ENCODE data around the gene TP53I3.
"Not testable (repeated sequence)": the region's sequence is repeated elsewhere in the genome, so short reads cannot be mapped to it uniquely, and the experiment has no call there.

The TP53I3 gene

GRCh38 chr2:24052951-24053350, 31.7 kb downstream of the TP53I3 start:
- no peak for DNase-seq (ENCODE audit: low spot score)

DNA sequence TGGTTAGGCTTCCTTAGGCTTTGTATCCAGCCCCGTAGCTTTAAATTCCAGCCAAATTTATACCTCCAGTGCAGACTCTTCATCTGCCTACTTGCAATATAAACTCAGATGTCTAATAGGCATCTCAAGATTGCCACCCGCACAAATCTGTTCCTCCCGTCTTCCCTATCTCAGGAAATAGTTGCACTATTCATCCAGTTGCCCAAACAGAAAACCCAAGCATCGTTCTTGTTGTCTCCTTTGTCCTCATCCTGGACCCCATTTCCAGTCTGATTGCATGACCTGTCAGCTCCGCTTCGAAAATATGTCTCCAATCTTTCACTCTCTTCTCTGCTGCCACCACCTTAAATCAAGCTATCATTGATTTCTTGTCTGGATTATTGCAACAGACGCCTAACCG, 32.8 kb downstream of the TP53I3 start:
- no peak for DNase-seq (ENCODE audit: low spot score)

DNA sequence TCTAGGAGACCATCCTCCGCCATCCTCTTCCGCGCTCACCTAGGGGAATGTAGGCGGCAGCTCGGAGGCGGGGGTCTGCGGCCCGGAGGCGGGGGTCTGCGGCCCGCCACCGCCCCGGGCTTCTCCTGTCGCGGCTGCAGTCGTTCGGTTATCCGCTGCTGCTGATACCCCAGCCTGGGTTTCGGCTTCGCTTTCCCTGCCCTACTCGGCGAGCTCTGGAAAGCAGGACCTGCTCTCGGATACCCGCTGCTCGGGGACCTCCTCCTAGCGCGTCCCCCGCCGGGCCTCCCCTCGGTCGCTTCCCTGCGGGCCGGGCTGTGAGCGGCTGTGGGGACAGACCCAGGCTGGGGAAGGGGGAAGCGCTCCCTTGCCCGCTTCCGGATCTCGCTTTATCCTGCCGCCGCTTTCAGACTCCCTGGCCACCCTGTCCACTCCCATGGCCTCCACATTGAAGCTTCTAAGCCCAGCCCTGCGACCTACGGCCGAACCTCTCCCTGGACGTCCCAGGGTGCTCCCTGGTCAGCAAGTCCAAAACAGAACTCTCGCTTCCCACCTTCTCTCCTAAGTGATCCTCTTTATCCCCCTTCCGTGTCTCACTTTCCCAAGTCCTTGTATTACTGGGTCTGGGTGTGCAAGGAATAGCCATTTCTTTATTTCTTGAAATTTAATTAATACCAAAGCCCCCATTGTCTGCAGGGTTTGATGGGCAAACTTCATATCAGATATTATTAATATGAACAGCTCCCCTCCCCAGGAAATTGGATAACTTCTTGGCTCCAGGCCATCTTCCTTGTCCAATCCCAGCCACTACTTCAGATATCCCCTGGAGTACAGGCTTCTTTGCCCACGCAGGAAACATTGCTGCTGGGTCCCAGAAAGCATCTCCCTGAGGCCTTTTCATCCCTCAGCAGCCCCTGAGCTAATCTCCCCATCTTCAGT, 34.3 kb downstream of the TP53I3 start:
- no peak for DNase-seq (ENCODE audit: low spot score)

- DNase-seq (ENCODE audit: low spot score): peak; percentile 77
Measured at GRCh38 chr2:24049485-24050021, 35.1 kb downstream of the TP53I3 start, which contains the start of gene FKBP1B. TSS of gene FKBP1B (plus strand) at chr2:24049741. CDS start at chr2:24049850, 109 bp downstream.

DNA sequence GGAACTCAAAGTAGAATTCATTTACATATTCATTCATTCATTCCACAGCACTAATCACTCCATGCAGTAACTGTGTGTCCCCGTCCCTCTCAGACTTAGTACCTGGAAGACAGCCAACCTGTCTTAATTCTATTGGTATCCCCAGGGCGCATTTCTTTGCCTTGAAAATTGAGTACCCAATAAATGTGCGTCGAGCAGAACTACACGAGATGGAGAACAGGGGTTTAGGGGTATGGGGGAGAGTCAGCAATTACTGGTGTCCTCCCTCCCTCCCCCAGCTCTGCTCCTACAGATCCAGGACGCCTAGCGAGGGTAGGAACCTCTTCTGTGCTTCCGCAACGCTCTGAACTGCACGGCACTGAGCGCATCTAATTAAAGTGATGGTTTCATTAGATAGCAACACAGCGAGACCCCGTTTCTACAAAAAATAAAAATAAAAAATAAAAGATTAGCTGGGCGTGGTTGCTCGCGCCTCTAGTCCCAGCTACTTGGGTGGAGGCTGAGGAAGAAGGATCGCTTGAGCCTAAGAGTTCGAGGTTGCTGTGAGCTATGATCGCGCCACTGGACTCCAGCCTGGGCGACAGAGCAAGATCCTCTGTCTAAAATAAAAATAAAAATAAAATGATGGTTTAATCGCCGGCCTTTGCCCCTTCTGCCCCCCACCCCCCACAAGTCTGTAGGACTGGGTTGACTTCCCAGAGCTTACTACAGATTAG, 35.7 kb downstream of the TP53I3 start:
- DNase-seq (ENCODE audit: low spot score): no peak

DNA sequence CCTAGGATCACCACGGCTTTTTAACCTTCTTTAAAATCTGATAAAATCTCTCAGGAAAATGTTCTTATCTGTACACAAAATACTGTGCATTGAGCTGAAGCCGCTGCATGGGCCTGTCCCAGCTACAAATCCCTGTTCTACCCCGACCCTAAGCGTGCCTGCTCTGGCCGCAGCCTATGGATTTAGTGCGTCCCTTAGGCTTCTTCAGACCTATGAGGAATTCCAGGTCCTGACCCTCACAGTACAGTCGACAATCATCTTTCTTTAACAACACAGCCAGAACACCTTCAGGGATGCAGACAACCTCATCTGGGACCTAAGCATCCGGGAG, 37.0 kb downstream of the TP53I3 start:
- no peak for DNase-seq (ENCODE audit: low spot score)

- peak; percentile 97 for DNase-seq (ENCODE audit: low spot score)
Measured at GRCh38 chr2:24046930-24047702, 37.5 kb downstream of the TP53I3 start, which contains the start of gene WDCP. TSS of gene WDCP (minus strand) at chr2:24047391. CDS start at chr2:24039494, 7,897 bp downstream.

DNA sequence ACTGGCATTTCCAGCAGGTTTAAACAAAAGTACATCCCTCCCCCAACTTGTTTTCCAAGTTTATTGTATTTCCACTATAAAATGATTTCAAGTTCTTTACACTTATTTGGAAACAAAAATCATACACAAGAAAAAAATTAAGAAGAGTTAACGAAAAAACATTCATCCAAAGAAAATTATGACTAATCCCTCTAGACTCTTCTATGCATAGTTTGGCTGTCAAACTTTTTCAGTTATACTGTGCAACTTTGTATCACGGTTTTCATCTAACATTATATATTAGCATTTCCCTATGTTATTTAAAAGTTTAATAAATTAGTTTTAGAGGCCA, 38.1 kb downstream of the TP53I3 start:
- no peak for DNase-seq (ENCODE audit: low spot score)

DNA sequence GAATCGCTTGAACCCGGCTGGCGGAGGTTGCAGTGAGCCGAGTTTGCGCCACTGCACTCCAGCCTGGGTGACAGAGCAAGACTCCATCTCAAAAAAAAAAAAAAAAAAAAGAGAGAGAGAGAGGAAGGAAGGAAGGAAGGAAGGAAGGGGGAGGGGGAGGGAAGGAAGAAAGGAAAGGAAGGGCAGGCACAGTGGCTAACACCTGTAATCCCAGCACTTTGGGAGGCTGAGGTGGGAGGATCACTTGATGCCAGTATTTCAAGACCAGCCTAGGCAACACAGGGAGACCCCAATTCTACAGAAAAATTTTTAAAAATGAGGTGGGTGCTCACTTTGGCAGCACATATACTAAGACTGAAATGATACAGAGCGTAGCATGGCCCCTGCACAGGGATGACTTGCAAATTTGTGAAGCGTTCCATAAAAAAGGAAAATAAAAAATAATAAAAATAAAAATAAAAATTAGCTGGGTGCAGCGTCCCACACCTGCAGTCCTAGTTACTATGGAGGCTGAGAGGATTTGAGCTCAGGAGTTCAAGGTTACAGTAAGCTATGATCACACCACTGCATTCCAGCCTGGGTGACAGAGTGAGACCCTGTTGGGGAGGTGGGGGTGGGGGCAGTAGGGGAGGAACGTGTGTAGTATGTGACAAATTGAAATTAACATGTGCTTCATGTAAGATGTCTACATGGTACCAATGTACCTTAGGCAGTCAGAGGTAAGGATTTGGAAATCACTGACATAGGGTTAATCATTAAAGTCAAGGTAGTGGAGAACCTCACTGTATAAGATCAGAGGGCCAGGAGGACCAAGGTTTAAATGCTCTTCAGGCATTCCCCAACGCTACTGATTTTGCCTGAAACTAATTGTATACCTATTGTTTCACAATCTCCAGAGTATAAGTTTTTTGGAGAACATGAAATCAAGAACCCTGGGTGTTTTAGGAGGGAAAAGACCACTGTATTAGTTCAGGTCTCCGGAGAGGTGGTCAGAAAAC, 38.8 kb downstream of the TP53I3 start:
- no peak for DNase-seq (ENCODE audit: low spot score)

GRCh38 chr2:24043133-24043532, 41.5 kb downstream of the TP53I3 start:
- DNase-seq (ENCODE audit: low spot score): not testable (repeated sequence)

- no peak for DNase-seq (ENCODE audit: low spot score)
Measured at GRCh38 chr2:24040511-24040910, 44.1 kb downstream of the TP53I3 start.

GRCh38 chr2:24038786-24039499, 45.7 kb downstream of the TP53I3 start:
- DNase-seq (ENCODE audit: low spot score): no peak

Measured in LoVo (cell line).